Uterus (tissue), 4 donors: ENCODE results near the gene IGFBP3. TPM values are rescaled to one million over a fixed set of nuclear protein-coding genes. Genes with fewer than 3 reads are reported as not detected.

ENCODE experiments used
- DNase-seq, 2 donors: peaks; one replicate each; pipeline ENCODE4 v3.0.0-alpha.2; 2019 to 2020
- H3K27ac ChIP-seq, 2 donors: fragments of 200-600 bp; sonication (generic); 1 replicate in 1 of 2; 2 replicates in 1 of 2; pipeline ENCODE4 v1.5.1; 2016 to 2018
- H3K27me3 ChIP-seq, 2 donors: fragments of 200-600 bp; sonication (generic); one replicate each; pipeline ENCODE4 v1.5.1; 2018 to 2019; ENCODE audit warnings: control low read depth in 1 of 2
- H3K36me3 ChIP-seq, 2 donors: fragments of 200-600 bp; sonication (generic); one replicate each; pipeline ENCODE4 v1.5.1; 2019; ENCODE audit warnings: control low read depth in 1 of 2
- H3K4me1 ChIP-seq, 2 donors: fragments of 200-600 bp; sonication (generic); one replicate each; pipeline ENCODE4 v1.5.1; 2018 to 2019; ENCODE audit warnings: control low read depth in 1 of 2
- H3K4me3 ChIP-seq, 2 donors: fragments of 200-600 bp; sonication (generic); 1 replicate in 1 of 2; 2 replicates in 1 of 2; pipeline ENCODE4 v1.5.1; 2018 to 2019; ENCODE audit warnings: mild to moderate bottlenecking in 1 of 2
- H3K9me3 ChIP-seq, 2 donors: fragments of 200-600 bp; sonication (generic); one replicate each; pipeline ENCODE4 v1.5.1; 2019; ENCODE audit warnings: control low read depth in 1 of 2
- CTCF ChIP-seq, 4 experiments: fragments of 200-600 bp in 2 of 4; fragments of 450-650 bp in 2 of 4; sonication (generic) in 2 of 4; IDR thresholded peaks; one replicate each; pipeline ENCODE4 v1.5.1; 2016 to 2019; ENCODE audit warnings: antibody characterized with exemption in 4 of 4, mild to moderate bottlenecking in 2 of 4, moderate library complexity in 1 of 4
- POLR2A ChIP-seq, 2 donors: fragments of 450-650 bp; IDR thresholded peaks; one replicate each; pipeline ENCODE4 v1.6.1; 2016; ENCODE audit warnings: antibody characterized with exemption in 2 of 2, mild to moderate bottlenecking in 1 of 2, moderate library complexity in 1 of 2
- intact Hi-C: fragments of 100-400 bp; cut with DNase I; formaldehyde crosslinking; loops from one replicate; pipeline ENCODE4 v1.15.1; 2023; ENCODE audit warnings: low total_unique reads
- total RNA-seq, 4 donors: library from RNA; depleted of rRNA in 3 of 4; stranded (reverse); fragments of >200 nt in 3 of 4; gene quantifications; one replicate each; pipeline versions ENCODE4 v1.1.0 to v1.2.4, GENCODE V29; 2014 to 2023
- donor health status: DM: yes; HTN: yes; CAD: no.

IGFBP3 gene
- total RNA-seq, 4 donors from 2014 or later, result 202 to 345 (median 319) TPM

- intact Hi-C loops, result no loop called here
- DNase-seq, result no peak
- peak overlapping the region in 1 of 2 donors; percentile 26 for H3K4me3 ChIP-seq
- peaks cover 0 to 12% of the 10 kb centered on the region in 2 donors for H3K4me1 ChIP-seq
- H3K27ac ChIP-seq, result no peak overlapping the region
- no peaks in the 10 kb centered on the region for H3K9me3 ChIP-seq
- H3K36me3 ChIP-seq, result no peaks in the 10 kb centered on the region
- H3K27me3 ChIP-seq, result no peaks in the 10 kb centered on the region
- TF ChIP-seq CTCF (IDR thresholded peaks at IDR 0.05), result no peak
- no peak for TF ChIP-seq POLR2A (IDR thresholded peaks at IDR 0.05)
Observed at GRCh38 chr7:45888993-45889366, 32.1 kb downstream of the IGFBP3 start.

GRCh38 chr7:45888185-45888992, 32.7 kb downstream of the IGFBP3 start, which contains the start of gene IGFBP1:
IGFBP1 (plus strand) TSS chr7:45888488; CDS start chr7:45888653, 165 bp downstream.
- intact Hi-C loops, result no loop called here
- no peak within 1 kb of the TSS for H3K27ac ChIP-seq
- H3K27me3 ChIP-seq, result no peaks in the 10 kb centered on the region
- TF ChIP-seq POLR2A (IDR thresholded peaks at IDR 0.05) (no peak), CTCF (IDR thresholded peaks at IDR 0.05) (no peak)
- no peaks in the 10 kb centered on the region for H3K36me3 ChIP-seq
- H3K9me3 ChIP-seq, result no peaks in the 10 kb centered on the region
- peak within 1 kb of the TSS in 1 of 2 donors; percentile 26 for H3K4me3 ChIP-seq
- peaks cover 0 to 12% of the 10 kb centered on the region in 2 donors for H3K4me1 ChIP-seq
- no peak for DNase-seq

GRCh38 chr7:45886931-45887667, 34.0 kb downstream of the IGFBP3 start:
- H3K4me3 ChIP-seq, result no peak overlapping the region
- no peaks in the 10 kb centered on the region for H3K36me3 ChIP-seq
- H3K27me3 ChIP-seq, result no peaks in the 10 kb centered on the region
- H3K27ac ChIP-seq, result no peak overlapping the region
- H3K4me1 ChIP-seq, result peaks cover 0 to 12% of the 10 kb centered on the region in 2 donors
- intact Hi-C loops, result no loop called here
- no peaks in the 10 kb centered on the region for H3K9me3 ChIP-seq
- no peak for TF ChIP-seq CTCF (IDR thresholded peaks at IDR 0.05)
- no peak for TF ChIP-seq POLR2A (IDR thresholded peaks at IDR 0.05)
- no peak for DNase-seq

GRCh38 chr7:45885264-45885882, 35.7 kb downstream of the IGFBP3 start:
- no peaks in the 10 kb centered on the region for H3K9me3 ChIP-seq
- no peaks in the 10 kb centered on the region for H3K27me3 ChIP-seq
- no peak overlapping the region for H3K27ac ChIP-seq
- peaks cover 0 to 12% of the 10 kb centered on the region in 2 donors for H3K4me1 ChIP-seq
- H3K4me3 ChIP-seq, result no peak overlapping the region
- TF ChIP-seq CTCF (IDR thresholded peaks at IDR 0.05) (no peak), POLR2A (IDR thresholded peaks at IDR 0.05) (no peak)
- no peak for DNase-seq
- no peaks in the 10 kb centered on the region for H3K36me3 ChIP-seq
- intact Hi-C loops, result no loop called here
